T-helper 17 cell (primary cell): ENCODE data around the gene PHOX2A. TPM values are rescaled to one million over a fixed set of nuclear protein-coding genes. Genes with fewer than 3 reads are reported as not detected.

Experiments used
- ATAC-seq: fragments of 150-1000 bp; cut with Tn5 transposase; 2 replicates; pipeline ENCODE4 v1.10.0; 2021; ENCODE audit warnings: mild to moderate bottlenecking, moderate library complexity
- DNase-seq, 3 donors: peaks; one replicate each; pipeline versions ENCODE4 v3.0.0 to v3.0.0-alpha.2; 2020 to 2021
- H3K9me3 ChIP-seq: one replicate; pipeline ENCODE4 v1.7.0; 2013; ENCODE audit warnings: low read length, mild to moderate bottlenecking; ENCODE audit not compliant: control insufficient read depth, poor library complexity, severe bottlenecking
- H3K27ac Mint-ChIP-seq: one replicate; pipeline ENCODE4 v1.8.0; 2022; ENCODE audit warnings: mild to moderate bottlenecking, moderate library complexity, mixed read lengths
- H3K27me3 Mint-ChIP-seq: one replicate; pipeline ENCODE4 v1.8.0; 2022; ENCODE audit warnings: mixed read lengths
- H3K36me3 Mint-ChIP-seq: one replicate; pipeline ENCODE4 v1.8.0; 2022; ENCODE audit warnings: low read depth, mixed read lengths
- H3K4me1 Mint-ChIP-seq: one replicate; pipeline ENCODE4 v1.8.0; 2022; ENCODE audit warnings: mild to moderate bottlenecking, mixed read lengths
- H3K4me3 Mint-ChIP-seq: one replicate; pipeline ENCODE4 v1.8.0; 2022; ENCODE audit warnings: mild to moderate bottlenecking, moderate library complexity, mixed read lengths
- total RNA-seq, 4 donors: library from RNA in 2 of 4; stranded (reverse) in 2 of 4; gene quantifications; one replicate each; pipeline ENCODE4 v1.2.3 and lab custom pipeline; 2022 to 2026

Gene PHOX2A
- total RNA-seq, 2 donors from 2014 or later, result not detected

GRCh38 chr11:72228229-72228843 lies 15.6 kb downstream of the PHOX2A start:
- Mint-ChIP-seq H3K27me3 (no peaks in the 10 kb centered on the region), H3K36me3 (peaks cover 7% of the 10 kb centered on the region), H3K27ac (peak overlapping the region; percentile 41), H3K4me3 (no peak overlapping the region), H3K4me1 (peaks cover 16% of the 10 kb centered on the region)
- no peaks in the 10 kb centered on the region for H3K9me3 ChIP-seq
- ATAC-seq (no peak), DNase-seq (no peak)

- no peaks in the 10 kb centered on the region for H3K27me3 Mint-ChIP-seq
- DNase-seq (no peak), ATAC-seq (no peak)
- no peak overlapping the region for H3K4me3 Mint-ChIP-seq
- H3K27ac Mint-ChIP-seq, result no peak overlapping the region
- peaks cover 19% of the 10 kb centered on the region for H3K4me1 Mint-ChIP-seq
- peaks cover 6% of the 10 kb centered on the region for H3K36me3 Mint-ChIP-seq
- H3K9me3 ChIP-seq, result no peaks in the 10 kb centered on the region
Measured at GRCh38 chr11:72227316-72228228, 16.4 kb downstream of the PHOX2A start.

- Mint-ChIP-seq H3K36me3 (peaks cover 2% of the 10 kb centered on the region), H3K4me1 (peaks cover 25% of the 10 kb centered on the region), H3K4me3 (no peak overlapping the region), H3K27ac (peak overlapping the region; percentile 91), H3K27me3 (no peaks in the 10 kb centered on the region)
- no peak for DNase-seq
- no peak for ATAC-seq
- no peaks in the 10 kb centered on the region for H3K9me3 ChIP-seq
Measured at GRCh38 chr11:72226701-72227100, 17.3 kb downstream of the PHOX2A start.

DNA sequence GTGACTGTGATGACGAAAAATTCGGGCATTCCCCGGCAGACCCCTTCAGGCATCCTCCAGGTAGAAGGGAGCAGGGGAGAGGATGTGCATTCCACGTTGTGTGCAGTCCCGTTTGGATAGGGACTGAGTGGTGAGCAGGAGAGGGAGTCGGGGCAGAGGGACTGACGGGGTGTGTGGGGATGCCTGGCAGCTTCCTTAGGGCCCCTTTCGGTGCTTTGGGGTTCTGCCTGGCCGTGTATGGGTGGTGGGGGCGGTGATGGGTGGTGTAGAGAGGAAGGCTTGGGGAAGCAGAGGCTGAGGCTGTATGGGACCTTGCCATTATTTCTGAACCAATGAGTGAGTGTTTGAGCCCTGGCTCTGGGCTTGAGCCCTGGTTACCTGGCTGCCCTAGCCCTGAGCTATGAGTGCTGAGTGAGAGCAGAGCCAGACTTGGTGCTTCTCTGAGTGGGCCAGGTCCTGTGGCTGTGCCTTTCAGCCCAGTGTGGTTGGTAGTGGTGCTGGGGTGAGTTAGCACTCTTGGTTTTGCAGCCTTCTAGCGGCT lies 18.5 kb downstream of the PHOX2A start:
- no peaks in the 10 kb centered on the region for H3K9me3 ChIP-seq
- Mint-ChIP-seq H3K27ac (peak overlapping the region; percentile 91), H3K4me1 (peaks cover 25% of the 10 kb centered on the region), H3K27me3 (no peaks in the 10 kb centered on the region), H3K4me3 (peak overlapping the region; percentile 99), H3K36me3 (peaks cover 2% of the 10 kb centered on the region)
- DNase-seq (no peak), ATAC-seq (peak; percentile 17)

DNA sequence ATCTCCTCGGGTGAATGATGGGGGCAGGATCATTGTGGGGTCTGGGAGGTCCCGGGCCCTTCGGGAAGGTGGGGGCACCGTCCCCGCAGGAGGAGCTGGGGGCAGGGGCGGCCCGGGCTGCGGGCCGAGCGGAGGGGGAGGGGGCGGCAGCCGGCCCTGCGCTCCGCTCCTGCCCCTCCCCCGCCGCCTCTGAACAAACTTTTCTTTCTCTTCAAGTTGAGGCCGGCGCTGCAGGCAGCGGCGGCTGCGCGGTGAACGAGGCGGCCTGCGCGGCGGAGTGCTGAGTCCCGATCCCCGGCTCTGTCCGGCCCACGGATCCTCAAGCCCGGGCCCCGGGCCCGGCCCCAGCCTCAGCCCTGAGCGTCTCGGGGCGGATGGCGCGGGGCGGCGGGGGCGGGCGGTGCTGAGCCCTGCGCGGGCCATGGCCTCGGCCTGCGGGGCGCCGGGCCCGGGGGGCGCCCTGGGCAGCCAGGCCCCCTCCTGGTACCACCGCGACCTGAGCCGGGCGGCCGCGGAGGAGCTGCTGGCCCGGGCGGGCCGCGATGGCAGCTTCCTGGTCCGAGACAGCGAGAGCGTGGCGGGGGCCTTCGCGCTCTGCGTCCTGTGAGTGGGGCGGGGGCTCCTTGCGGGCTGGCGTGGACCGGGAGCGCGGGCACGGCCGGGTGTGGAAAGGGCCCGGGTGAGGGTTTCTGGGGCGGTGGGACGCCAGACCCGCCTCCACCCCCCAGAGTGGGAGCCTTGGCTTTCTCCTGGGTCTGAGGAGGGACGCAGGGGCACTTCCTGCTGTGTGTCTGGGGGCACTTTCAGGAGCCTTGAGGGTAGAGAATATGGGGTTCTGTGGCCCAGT lies 19.2 kb downstream of the PHOX2A start, which contains the start of gene INPPL1:
INPPL1 (plus strand) TSS at position 204 of the 847 bp plus-strand sequence; CDS start at position 422, 218 bp downstream.
- Mint-ChIP-seq H3K27ac (peak within 1 kb of the TSS; percentile 93), H3K4me3 (peak within 1 kb of the TSS; percentile 99), H3K27me3 (no peaks in the 10 kb centered on the region), H3K4me1 (peaks cover 25% of the 10 kb centered on the region), H3K36me3 (peaks cover 2% of the 10 kb centered on the region)
- no peaks in the 10 kb centered on the region for H3K9me3 ChIP-seq
- ATAC-seq (no peak), DNase-seq (no peak)

DNA sequence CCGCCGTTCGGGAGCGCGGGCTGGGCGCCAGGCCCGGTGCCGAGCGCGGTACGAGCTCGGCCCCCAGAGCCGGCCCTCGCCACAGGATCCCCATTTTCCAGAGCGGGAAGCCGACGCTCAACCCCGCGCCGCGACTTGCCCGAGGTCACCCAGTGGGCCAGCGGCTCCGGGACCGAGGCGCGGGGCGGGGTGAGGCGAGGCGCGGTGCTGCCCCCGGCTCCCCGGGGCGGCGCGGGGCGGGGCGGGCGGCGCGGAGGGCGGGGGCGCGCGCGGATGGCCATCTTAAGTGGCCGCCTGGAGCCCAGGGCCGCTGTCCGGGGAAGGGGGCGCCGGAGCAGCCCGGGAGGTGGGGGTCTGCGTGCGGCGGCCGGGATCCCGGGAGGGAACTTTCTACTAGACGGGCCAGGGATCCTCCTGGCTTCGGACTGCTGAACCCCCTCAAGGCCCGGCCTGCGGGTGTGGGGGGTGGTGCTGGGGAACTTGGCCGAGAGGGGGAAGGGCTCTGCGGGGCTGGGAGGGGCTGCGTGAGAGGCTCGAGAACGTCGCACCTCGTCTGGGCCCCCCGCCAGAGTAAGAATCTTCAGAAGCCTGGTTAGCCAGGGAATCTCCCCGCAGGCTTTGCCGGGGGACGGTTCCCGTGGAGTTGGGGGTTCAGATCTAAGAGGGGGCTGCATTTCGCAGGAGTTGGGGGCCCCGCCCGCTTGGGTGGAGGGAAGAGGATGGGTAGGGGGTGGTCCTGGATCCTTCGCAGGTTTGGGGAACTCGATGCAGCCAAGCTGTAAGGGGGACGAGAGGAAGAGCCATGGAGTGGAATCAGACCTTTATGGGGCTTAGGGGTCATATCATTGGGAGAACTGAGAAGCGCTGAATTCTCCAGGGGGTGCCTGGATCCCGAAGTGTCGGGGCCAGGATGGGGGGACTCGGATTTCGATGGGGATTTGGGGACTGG lies 20.1 kb downstream of the PHOX2A start:
- Mint-ChIP-seq H3K27ac (peak overlapping the region; percentile 93), H3K4me3 (peak overlapping the region; percentile 99), H3K27me3 (no peaks in the 10 kb centered on the region), H3K36me3 (peaks cover 2% of the 10 kb centered on the region), H3K4me1 (peaks cover 25% of the 10 kb centered on the region)
- DNase-seq (peak; percentile 32 to 57 (median 48)), ATAC-seq (peak; percentile 56)
- H3K9me3 ChIP-seq, result no peaks in the 10 kb centered on the region

GRCh38 chr11:72222907-72223614 lies 20.9 kb downstream of the PHOX2A start:
- ATAC-seq (peak; percentile 84), DNase-seq (peak; percentile 83 to 94 (median 93))
- Mint-ChIP-seq H3K4me1 (peaks cover 25% of the 10 kb centered on the region), H3K36me3 (peaks cover 2% of the 10 kb centered on the region), H3K27me3 (peaks cover 7% of the 10 kb centered on the region), H3K27ac (peak overlapping the region; percentile 79), H3K4me3 (peak overlapping the region; percentile 99)
- H3K9me3 ChIP-seq, result no peaks in the 10 kb centered on the region

DNA sequence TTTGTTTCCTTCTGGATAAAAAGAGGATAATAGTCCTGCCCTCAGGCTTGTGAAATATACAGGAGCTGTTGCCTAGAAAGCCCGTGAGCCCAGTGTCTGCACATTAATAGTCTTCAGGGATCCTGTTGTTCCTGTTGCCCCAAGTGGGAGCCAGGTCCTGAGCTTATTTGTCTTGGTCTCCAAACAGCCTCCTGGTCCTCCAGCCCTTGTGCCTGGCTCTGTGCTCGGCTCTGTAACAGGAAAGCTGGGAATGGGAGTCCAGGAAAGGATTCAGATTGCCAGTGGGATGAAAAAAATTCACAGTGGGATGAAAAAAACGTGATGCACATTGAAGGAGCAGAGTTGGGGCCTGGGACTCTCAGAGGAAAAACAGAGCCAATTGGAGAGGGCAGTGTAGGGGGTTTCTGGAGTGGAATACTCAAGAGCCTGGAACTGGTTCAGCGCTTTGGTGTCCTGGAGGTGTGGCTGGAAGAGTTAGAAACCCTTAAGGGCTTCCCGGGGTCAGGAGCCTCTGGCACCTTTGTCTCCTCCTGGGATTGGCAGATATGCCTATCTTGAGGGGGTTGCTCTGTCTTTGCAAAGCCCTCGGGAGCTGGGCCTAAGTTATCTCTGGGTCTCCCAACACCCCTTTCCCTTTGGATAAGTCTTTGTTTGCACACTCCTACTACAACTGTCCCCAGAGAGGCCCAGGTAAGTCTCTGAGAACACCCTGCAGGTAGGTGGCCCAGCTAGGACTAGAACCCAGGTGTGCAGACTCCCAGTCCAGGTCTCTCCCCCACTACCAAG lies 21.7 kb downstream of the PHOX2A start:
- Mint-ChIP-seq H3K36me3 (peaks cover 2% of the 10 kb centered on the region), H3K27ac (peak overlapping the region; percentile 79), H3K4me3 (peak overlapping the region; percentile 99), H3K27me3 (peaks cover 15% of the 10 kb centered on the region), H3K4me1 (peaks cover 29% of the 10 kb centered on the region)
- no peak for ATAC-seq
- H3K9me3 ChIP-seq, result no peaks in the 10 kb centered on the region
- DNase-seq, result no peak

GRCh38 chr11:72221386-72222075 lies 22.4 kb downstream of the PHOX2A start:
- no peaks in the 10 kb centered on the region for H3K9me3 ChIP-seq
- H3K27ac Mint-ChIP-seq, result peak overlapping the region; percentile 79
- ATAC-seq (no peak), DNase-seq (no peak)
- H3K4me3 Mint-ChIP-seq, result no peak overlapping the region
- H3K36me3 Mint-ChIP-seq, result peaks cover 5% of the 10 kb centered on the region
- peaks cover 28% of the 10 kb centered on the region for H3K4me1 Mint-ChIP-seq
- peaks cover 23% of the 10 kb centered on the region for H3K27me3 Mint-ChIP-seq

DNA sequence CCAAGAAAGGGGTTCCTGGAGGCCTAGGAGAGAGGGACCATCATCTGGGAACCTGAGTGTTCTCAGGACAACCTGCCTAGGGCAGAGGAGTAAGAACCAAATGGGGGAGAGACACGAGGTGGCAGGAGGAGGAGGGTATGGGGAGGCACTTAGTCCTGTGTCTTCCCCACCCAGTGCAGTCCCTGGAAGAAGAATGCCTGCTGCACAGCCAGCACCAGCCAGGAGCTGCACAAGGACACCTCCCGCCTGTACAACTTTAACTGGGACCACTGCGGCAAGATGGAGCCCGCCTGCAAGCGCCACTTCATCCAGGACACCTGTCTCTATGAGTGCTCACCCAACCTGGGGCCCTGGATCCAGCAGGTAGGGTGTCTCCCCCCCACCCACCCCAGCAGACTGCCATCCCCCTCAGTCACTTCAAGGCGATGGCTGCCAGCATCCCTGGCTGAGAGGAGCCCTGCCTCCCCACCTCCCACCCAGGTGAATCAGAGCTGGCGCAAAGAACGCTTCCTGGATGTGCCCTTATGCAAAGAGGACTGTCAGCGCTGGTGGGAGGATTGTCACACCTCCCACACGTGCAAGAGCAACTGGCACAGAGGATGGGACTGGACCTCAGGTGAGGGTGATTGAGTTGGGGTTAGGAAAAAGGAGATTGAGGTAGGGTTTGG lies 23.1 kb downstream of the PHOX2A start:
- H3K4me1 Mint-ChIP-seq, result peaks cover 24% of the 10 kb centered on the region
- H3K27me3 Mint-ChIP-seq, result peaks cover 27% of the 10 kb centered on the region
- DNase-seq (no peak), ATAC-seq (no peak)
- H3K27ac Mint-ChIP-seq, result no peak overlapping the region
- no peaks in the 10 kb centered on the region for H3K9me3 ChIP-seq
- H3K4me3 Mint-ChIP-seq, result no peak overlapping the region
- H3K36me3 Mint-ChIP-seq, result peaks cover 7% of the 10 kb centered on the region
